A549 (cell line): Measurements from ENCODE around the gene MSMB.

Experiments used
- CTCF ChIP-seq: fragments of >200 bp; sonication (Bioruptor Twin); formaldehyde crosslinking; IDR thresholded peaks from 3 replicates; pipeline ENCODE4 v1.5.1; 2016
- EP300 ChIP-seq, 2 experiments: fragments of >200 bp; sonication (Bioruptor Twin); formaldehyde crosslinking; IDR thresholded peaks; 2 replicates in 1 of 2; 3 replicates in 1 of 2; pipeline ENCODE4 v1.6.1; 2016 to 2017
- GATA3 ChIP-seq: IDR thresholded peaks from 2 replicates; pipeline ENCODE4 v1.6.1; 2012; ENCODE audit warnings: borderline replicate concordance
- POLR2A ChIP-seq: IDR thresholded peaks from 2 replicates; pipeline ENCODE4 v1.6.1; 2012; ENCODE audit warnings: mild to moderate bottlenecking, low read length
- RCOR1 ChIP-seq: fragments of 150-350 bp; IDR thresholded peaks from 2 replicates; pipeline ENCODE4 v1.6.1; 2014; ENCODE audit warnings: antibody characterized with exemption, low read length, low read depth

GRCh38 chr10:46030091-46030937 lies 15.8 kb downstream of the MSMB start, which contains the start of gene NCOA4:
- peak; percentile 58 for TF ChIP-seq CTCF
- TF ChIP-seq RCOR1 = no peak
- TF ChIP-seq GATA3 = peak; percentile 76
- TF ChIP-seq POLR2A = peak; percentile 80
- TF ChIP-seq EP300 (IDR thresholded peaks at IDR 0.05) = no peak
